ENCODE measurements around the gene HEY2. TPM values are rescaled to one million over a fixed set of nuclear protein-coding genes. Genes with fewer than 3 reads are reported as not detected.
A peak's percentile ranks its signal among the peaks of the same experiment; 100 is the strongest.

HEY2 gene
- total and polyA plus RNA-seq, 11 donors: 19.9 to 50.9 (median 36.0) TPM

GRCh38 chr6:125784365-125784764 is 34.9 kb downstream of the HEY2 start:
- H3K27me3 ChIP-seq: no peaks in the 10 kb centered on the region
- no peak for DNase-seq
- WGBS, 4 donors: 75 to 82% (median 78%) methylated on average over 2 of the region's 2 CpGs
- no peaks in the 10 kb centered on the region for H3K9me3 ChIP-seq
- no peaks in the 10 kb centered on the region for H3K36me3 ChIP-seq
- no peak overlapping the region for H3K27ac ChIP-seq
- H3K4me1 ChIP-seq: peaks cover 4 to 19% (median 11%) of the 10 kb centered on the region in 12 donors
- no peak for ATAC-seq
- TF ChIP-seq POLR2A (IDR thresholded peaks at IDR 0.05) (no peak), CTCF (IDR thresholded peaks at IDR 0.05) (no peak)
- intact Hi-C loops (cut with DNase I): loop anchor here in 3 of 10 donors (5.0 kb wide), 1 partner anchor 173 kb away; the partner anchor contains the start of gene HINT3 (in 3 of the 3)
- H3K4me3 ChIP-seq: no peak overlapping the region

DNA sequence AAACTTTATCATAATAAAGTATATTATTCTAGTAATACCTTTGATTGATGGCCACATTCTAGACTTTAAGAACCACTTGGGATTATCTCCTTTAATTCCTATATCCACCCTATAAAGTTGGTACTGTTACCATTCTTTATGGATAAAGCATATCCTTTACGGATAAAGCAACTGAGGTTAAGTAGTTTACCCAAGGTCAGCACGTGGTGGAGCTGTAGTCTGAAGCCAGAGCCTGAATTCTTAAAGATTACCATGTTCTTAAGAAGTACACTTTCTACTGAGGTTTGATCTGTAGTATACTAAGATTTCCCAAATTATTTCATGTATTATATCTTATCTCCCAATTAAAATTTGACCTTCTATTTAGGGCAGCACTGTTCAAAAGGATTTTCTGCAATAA is 38.4 kb downstream of the HEY2 start:
- WGBS, 4 donors: 34 to 42% (median 37%) methylated on average over 2 of the region's 2 CpGs
- no peaks in the 10 kb centered on the region for H3K27me3 ChIP-seq
- TF ChIP-seq CTCF (IDR thresholded peaks at IDR 0.05): peak in 11 of 12 donors; percentile 27 to 52 (median 41)
- no peak for TF ChIP-seq POLR2A (IDR thresholded peaks at IDR 0.05)

DNA sequence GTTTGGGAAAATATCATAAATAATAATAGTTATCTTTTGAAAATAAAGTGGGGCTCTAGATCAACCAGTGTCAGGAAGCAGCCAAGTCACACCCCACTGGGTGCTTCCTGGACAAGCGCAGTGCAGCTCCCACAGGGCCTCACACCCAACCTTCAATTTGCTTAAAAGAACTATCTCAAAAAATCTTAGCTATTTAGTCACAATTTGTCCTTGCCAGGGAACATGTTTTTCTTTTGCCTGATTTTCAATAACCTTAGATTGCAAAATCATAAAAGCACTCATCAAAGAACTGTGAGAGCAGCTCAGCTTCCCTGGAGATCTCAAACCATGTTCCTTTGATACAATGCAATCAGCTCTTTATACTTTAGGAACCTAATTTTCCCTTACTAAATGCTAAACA is 39.7 kb downstream of the HEY2 start:
- WGBS, 4 donors: 33 to 66% (median 49%) methylated on average over 1 of the region's 1 CpG
- ATAC-seq: no peak
- Histone ChIP-seq H3K27me3 (no peaks in the 10 kb centered on the region), H3K4me1 (peaks cover 0 to 41% (median 22%) of the 10 kb centered on the region in 12 donors), H3K27ac (peak overlapping the region; percentile 87 to 98 (median 96)), H3K9me3 (no peaks in the 10 kb centered on the region), H3K36me3 (no peaks in the 10 kb centered on the region), H3K4me3 (peak overlapping the region in 1 of 12 donors; percentile 88)
- no peak for TF ChIP-seq CTCF (IDR thresholded peaks at IDR 0.05)
- TF ChIP-seq POLR2A (IDR thresholded peaks at IDR 0.05): no peak
- intact Hi-C loops (cut with DNase I): loop anchor here in 4 of 10 donors (2.0 to 5.0 kb wide), 3 partner anchors 168 to 183 kb away; partner anchors contain the start of gene HINT3 (in 4 of the 4)
- no peak for DNase-seq

More for the DNA sequence above, 38.4 kb downstream of the HEY2 start:
- Histone ChIP-seq H3K4me3 (no peak overlapping the region), H3K4me1 (peaks cover 0 to 27% (median 17%) of the 10 kb centered on the region in 12 donors), H3K36me3 (no peaks in the 10 kb centered on the region), H3K9me3 (no peaks in the 10 kb centered on the region), H3K27ac (no peak overlapping the region)
- ATAC-seq (no peak), DNase-seq (no peak)
- intact Hi-C loops (cut with DNase I): loop anchor here in 4 of 10 donors (2.0 to 5.0 kb wide), 3 partner anchors 169 to 185 kb away; partner anchors contain the start of gene HINT3 (in 4 of the 4)

DNA sequence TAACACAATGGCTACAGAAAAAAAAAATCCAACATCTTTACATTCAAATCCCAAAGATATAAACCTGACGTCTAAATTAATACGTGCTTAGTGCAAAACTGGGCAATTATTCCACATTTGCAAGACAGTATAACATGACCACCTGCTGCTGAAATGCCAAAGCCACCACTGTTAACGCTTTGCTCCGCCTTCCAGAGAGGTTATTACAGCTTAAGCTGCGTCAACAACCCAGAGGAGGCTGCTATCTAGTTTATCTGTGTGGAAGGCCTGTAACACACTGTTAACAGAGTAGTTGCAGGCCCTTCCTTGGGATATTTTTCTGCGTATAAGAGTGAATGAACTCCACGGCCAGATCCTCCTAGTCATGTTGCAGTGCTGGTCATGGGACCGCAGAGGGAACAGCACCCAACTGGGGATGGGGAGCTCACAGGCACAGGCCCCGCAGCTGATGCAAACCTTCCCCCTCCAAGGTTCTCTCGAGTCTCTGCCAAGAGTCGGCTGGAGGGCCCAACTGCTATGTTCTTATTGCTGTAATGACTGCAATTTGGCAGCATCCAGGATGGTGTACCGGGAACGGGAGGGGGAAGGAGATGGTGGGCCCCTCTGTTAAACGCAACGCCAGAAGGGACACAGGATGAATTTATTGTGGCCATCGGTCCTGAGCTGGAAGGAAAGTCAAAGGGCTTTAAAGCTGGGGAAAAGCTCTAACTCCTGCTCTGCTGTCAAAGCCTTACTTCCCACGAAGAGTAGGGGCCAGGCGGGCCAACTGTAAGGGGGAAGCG is 40.3 kb downstream of the HEY2 start:
- Histone ChIP-seq H3K4me1 (peaks cover 0 to 45% (median 22%) of the 10 kb centered on the region in 12 donors), H3K36me3 (no peaks in the 10 kb centered on the region), H3K4me3 (peak overlapping the region; percentile 50 to 98 (median 82)), H3K27me3 (no peaks in the 10 kb centered on the region), H3K9me3 (no peaks in the 10 kb centered on the region), H3K27ac (peak overlapping the region; percentile 87 to 98 (median 96))
- no peak for TF ChIP-seq CTCF (IDR thresholded peaks at IDR 0.05)
- no peak for TF ChIP-seq POLR2A (IDR thresholded peaks at IDR 0.05)
- WGBS, 4 donors: 15 to 21% (median 19%) methylated on average over 18 to 19 of the region's 19 CpGs
- DNase-seq: peak in 4 of 5 donors; percentile 37 to 58 (median 46)
- peak; percentile 19 to 48 (median 28) for ATAC-seq
- intact Hi-C loops (cut with DNase I): loop anchor here in 9 of 10 donors (2.0 to 10.0 kb wide), 9 partner anchors 48 to 183 kb away; partner anchors contain the start of gene HINT3 (in 6 of the 9)
